Neuron (in vitro differentiated cells): ENCODE results near the gene KCNN4.

ENCODE experiments used
- H2AFZ ChIP-seq: one replicate; pipeline ENCODE4 v1.6.1; 2013; ENCODE audit warnings: low read depth, mild to moderate bottlenecking, inconsistent platforms, low read length, moderate library complexity
- H3K27me3 ChIP-seq: one replicate; pipeline ENCODE4 v1.6.1; 2013; ENCODE audit warnings: low read length; ENCODE audit not compliant: insufficient read depth
- H3K36me3 ChIP-seq: one replicate; pipeline ENCODE4 v1.6.1; 2013; ENCODE audit warnings: low read length; ENCODE audit not compliant: insufficient read depth
- H3K4me1 ChIP-seq: one replicate; pipeline ENCODE4 v1.6.1; 2013; ENCODE audit warnings: low read length; ENCODE audit not compliant: insufficient read depth
- H3K4me3 ChIP-seq: 2 replicates; pipeline ENCODE4 v1.5.1; 2013; ENCODE audit warnings: mild to moderate bottlenecking, low read length, moderate library complexity
- H3K9me3 ChIP-seq: one replicate; pipeline ENCODE4 v1.6.1; 2013; ENCODE audit warnings: low read length

KCNN4 gene

DNA sequence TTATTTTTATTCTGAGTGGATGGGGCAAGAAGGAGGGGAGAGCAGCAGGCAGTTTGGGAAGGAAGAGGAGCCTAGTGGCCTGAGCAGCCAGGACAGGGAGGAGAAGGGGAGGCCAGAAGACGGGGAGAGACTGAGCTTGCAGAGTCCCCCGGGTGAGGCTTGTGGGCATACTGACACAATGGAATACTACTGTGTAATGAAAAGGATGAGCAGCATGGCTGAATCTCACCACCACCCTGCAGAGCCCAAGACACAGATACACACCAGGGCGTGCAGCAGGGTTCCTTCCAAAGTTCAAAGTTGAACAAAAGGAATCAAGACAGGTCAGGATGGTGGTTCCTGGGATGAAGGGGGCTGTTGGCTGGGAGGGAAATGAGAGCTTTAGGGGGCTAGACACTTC is 18.0 kb downstream of the KCNN4 start:
- H3K27me3 ChIP-seq: no peaks in the 10 kb centered on the region
- H3K4me1 ChIP-seq: no peaks in the 10 kb centered on the region
- H3K36me3 ChIP-seq: no peaks in the 10 kb centered on the region
- H2AFZ ChIP-seq: no peak overlapping the region
- no peaks in the 10 kb centered on the region for H3K9me3 ChIP-seq
- no peak overlapping the region for H3K4me3 ChIP-seq

DNA sequence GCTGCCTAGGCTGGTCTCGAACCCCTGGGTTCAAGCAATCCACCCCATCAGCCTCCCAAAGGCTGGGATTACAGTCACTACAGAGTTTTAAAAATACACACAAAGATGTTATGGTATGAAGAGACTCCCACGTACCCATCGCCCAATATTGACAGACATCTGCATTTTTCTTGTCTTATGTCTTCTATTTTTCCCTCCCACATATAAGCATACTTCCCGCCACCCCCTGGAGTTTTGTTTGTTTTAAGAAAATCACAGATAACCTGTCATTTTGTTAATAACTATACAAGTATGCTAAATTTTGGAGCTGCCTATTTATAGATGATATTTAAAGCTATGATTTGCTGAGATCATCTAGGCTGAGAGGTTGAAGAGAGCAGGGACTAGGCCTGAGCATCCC is 19.8 kb downstream of the KCNN4 start:
- H3K4me1 ChIP-seq: no peaks in the 10 kb centered on the region
- H3K27me3 ChIP-seq: no peaks in the 10 kb centered on the region
- no peak overlapping the region for H3K4me3 ChIP-seq
- H2AFZ ChIP-seq: no peak overlapping the region
- no peaks in the 10 kb centered on the region for H3K36me3 ChIP-seq
- H3K9me3 ChIP-seq: no peaks in the 10 kb centered on the region

DNA sequence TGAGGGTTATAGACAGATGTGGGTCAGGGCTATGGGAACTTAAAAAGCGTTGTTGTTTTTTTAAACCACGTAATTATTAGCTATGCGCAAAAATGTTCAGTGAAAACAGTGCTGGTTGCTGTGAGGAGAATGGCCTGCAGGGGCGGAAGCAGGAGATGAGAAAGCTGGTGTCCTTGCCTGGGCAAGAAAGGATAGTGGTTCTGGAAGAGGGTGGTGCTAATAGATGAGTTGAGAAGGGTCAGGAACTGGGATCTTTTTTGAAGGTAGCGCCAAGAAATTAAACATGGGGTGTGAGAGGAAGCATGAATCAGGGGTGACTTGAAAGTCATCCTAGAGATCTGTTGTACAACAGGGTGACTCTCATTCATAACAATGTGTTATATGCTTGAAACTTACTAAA is 21.3 kb downstream of the KCNN4 start:
- H3K36me3 ChIP-seq: no peaks in the 10 kb centered on the region
- H3K4me3 ChIP-seq: no peak overlapping the region
- H3K27me3 ChIP-seq: no peaks in the 10 kb centered on the region
- H3K4me1 ChIP-seq: peaks cover 4% of the 10 kb centered on the region
- no peaks in the 10 kb centered on the region for H3K9me3 ChIP-seq
- H2AFZ ChIP-seq: no peak overlapping the region

DNA sequence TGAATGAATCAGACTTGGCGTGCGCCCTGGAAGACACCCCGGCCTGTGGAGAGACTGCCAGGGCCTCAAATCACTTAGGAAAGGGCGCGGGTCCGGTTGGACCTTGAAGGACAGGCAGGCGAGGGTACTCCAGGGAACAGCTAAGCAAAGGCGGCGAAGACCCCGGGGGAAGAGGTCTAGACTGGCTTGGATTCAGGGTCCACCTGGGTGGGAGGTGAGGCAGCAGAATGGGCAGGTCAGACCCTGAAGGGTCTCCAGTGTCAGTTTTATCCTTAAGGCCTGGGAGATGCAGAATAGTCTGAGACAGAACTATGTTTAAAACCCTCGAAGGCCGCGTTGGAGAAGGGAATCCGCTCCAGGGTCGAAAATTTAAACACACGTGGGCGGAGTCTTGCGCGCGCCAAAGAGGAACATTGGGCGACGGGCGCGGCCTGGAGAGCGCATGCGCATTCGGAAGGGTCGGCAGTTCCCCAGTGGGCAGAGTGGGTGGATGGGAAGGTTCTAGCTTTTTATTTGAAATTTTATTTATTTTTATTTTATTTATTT is 25.4 kb downstream of the KCNN4 start:
- H3K36me3 ChIP-seq: peaks cover 15% of the 10 kb centered on the region
- H3K4me1 ChIP-seq: peaks cover 10% of the 10 kb centered on the region
- H3K4me3 ChIP-seq: peak overlapping the region; percentile 91
- H2AFZ ChIP-seq: peak overlapping the region; percentile 98
- H3K27me3 ChIP-seq: no peaks in the 10 kb centered on the region
- no peaks in the 10 kb centered on the region for H3K9me3 ChIP-seq

DNA sequence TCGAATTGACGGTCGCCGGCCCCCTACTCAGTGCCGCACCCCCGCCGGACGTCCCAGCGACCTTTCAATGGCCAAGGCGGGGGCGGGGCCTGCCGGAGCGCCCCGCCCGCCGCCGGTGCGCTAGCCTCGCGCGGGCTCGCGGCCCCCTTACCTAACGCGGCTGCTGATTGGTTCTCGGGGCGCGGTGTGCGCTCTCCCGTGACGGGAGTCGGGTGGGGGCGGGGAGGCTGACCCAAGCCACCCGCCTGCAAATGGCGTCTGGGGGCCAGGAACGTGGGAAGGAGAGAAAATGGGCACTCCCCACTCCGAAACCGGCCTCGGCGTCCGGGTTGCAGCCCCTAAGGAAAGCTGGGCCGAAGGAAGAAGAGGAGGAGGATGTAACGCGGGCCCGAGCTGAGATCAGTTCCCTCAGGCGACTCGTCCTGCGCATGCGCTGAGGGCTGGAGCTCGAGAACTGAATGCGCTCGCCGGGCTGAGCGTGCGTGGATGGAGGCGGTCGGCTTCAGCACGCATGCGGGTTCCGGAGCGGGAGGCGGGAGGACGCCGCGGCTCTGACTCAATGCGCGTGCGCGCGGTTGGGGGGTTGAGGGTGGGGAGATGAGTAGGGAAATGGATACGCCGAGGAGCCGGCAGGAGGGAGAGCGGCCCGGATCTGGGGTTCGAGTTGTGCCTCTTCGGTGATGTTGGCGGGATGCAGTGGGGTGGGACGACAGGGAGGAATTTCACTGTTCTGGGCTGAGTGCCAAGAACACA is 26.1 kb downstream of the KCNN4 start, which contains the start of gene SMG9:
Gene SMG9 (minus strand): TSS at position 460 of the 753 bp plus-strand sequence. CDS start 4,221 bp downstream, outside the sequence.
- Histone ChIP-seq H3K4me1 (peaks cover 10% of the 10 kb centered on the region), H2AFZ (peak within 1 kb of the TSS; percentile 98), H3K27me3 (no peaks in the 10 kb centered on the region), H3K36me3 (peaks cover 19% of the 10 kb centered on the region), H3K4me3 (peak within 1 kb of the TSS; percentile 91), H3K9me3 (no peaks in the 10 kb centered on the region)

DNA sequence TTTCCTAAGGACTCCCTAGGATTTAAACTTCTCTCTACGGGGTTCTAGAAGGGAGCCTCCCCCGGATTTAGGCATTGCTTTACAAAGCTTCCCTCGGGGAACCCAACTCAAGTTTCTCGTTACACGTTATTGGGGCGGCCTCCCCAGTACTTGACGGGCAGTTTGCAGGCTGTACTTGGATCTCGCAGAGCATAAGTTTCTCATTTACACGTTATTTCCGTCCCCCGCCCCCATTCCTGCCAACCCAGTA is 26.6 kb downstream of the KCNN4 start:
- Histone ChIP-seq H3K36me3 (peaks cover 24% of the 10 kb centered on the region), H3K9me3 (no peaks in the 10 kb centered on the region), H3K4me3 (peak overlapping the region; percentile 91), H2AFZ (peak overlapping the region; percentile 98), H3K4me1 (peaks cover 10% of the 10 kb centered on the region), H3K27me3 (no peaks in the 10 kb centered on the region)

DNA sequence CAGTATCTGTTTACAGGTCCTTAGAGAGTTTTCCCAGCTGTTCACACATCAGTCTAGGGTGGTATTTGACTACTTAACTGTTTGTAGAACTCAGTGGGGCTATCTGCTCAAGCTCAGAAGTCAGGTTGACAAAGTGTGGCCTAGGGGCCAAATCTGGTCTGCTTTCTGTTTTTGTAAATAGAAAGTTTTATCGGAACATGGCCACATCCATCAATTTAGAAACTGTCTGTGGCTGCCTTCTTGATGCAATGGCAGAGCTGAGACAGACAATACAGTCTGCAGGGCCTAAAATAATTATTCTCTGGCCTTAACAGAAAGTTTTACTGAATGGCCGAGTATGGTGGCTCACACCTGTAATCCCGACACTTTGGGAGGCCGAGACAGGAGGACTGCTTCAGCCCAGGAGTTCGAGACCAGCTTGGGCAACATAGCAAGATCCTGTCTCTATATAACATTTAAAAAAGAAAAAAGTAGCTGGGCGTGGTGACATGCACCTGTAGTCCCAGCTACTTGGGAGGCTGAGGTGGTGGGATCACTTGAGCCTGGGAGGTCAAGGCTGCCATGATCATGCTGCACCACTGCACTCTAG is 28.4 kb downstream of the KCNN4 start:
- no peaks in the 10 kb centered on the region for H3K27me3 ChIP-seq
- no peaks in the 10 kb centered on the region for H3K9me3 ChIP-seq
- H3K36me3 ChIP-seq: peaks cover 41% of the 10 kb centered on the region
- H2AFZ ChIP-seq: no peak overlapping the region
- H3K4me1 ChIP-seq: peaks cover 10% of the 10 kb centered on the region
- H3K4me3 ChIP-seq: no peak overlapping the region

DNA sequence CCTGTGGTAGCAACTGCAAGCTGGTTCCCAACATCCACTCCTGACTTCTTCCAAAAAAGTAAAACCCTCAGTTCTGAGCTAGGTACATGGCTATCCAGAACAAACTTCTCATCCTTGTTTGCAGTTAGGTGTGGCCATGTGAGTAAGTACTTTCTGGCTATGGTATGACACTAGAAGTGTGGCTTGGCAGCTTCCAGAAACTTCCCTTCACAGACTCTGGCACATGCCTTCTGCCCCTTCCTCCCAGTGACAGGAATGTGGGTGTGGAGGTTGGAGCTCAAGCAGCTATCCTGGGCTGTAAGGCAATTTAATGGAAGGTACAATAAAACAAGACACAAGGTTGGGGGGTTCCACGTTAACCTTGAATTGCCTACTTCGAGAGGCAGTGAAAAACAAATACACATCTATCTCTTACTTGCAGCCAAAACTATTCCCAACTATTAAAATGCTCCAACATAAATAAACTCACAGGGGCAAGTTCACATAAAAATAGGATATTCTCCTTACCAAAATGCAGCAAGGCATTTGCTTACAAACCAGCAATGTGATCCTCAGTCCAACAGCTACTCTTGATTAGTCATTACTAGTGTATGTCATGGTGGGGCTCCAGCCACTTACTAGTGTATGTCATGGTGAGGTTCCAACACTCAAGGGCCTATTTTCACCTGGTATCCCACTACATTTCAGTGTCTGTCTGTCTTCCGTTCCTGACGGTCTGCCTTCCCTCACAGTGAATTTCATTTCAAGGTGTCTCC is 29.1 kb downstream of the KCNN4 start:
- H3K36me3 ChIP-seq: peaks cover 48% of the 10 kb centered on the region
- H3K27me3 ChIP-seq: no peaks in the 10 kb centered on the region
- H3K9me3 ChIP-seq: no peaks in the 10 kb centered on the region
- no peak overlapping the region for H3K4me3 ChIP-seq
- peaks cover 10% of the 10 kb centered on the region for H3K4me1 ChIP-seq
- H2AFZ ChIP-seq: no peak overlapping the region

DNA sequence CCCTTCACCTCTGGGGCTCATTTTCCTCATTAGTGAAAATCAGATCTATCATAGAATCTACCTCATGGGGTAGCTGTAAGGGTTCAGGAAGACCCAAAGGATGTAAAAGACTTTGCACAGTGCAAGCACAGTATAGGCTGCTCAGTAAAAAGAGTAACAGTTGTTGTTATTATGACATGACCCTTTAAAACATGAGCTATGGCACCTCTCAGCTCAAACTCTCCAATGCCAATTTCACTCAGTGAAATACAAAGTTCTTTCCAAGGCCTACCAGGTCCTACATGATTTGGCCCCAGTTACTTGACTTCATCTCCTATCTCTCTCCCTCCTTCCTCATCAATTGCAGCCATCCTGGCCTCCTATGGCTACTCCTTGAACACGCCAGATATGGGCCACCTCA is 30.9 kb downstream of the KCNN4 start:
- Histone ChIP-seq H3K9me3 (no peaks in the 10 kb centered on the region), H3K36me3 (peaks cover 60% of the 10 kb centered on the region), H3K27me3 (no peaks in the 10 kb centered on the region), H2AFZ (no peak overlapping the region), H3K4me1 (peaks cover 7% of the 10 kb centered on the region), H3K4me3 (no peak overlapping the region)

DNA sequence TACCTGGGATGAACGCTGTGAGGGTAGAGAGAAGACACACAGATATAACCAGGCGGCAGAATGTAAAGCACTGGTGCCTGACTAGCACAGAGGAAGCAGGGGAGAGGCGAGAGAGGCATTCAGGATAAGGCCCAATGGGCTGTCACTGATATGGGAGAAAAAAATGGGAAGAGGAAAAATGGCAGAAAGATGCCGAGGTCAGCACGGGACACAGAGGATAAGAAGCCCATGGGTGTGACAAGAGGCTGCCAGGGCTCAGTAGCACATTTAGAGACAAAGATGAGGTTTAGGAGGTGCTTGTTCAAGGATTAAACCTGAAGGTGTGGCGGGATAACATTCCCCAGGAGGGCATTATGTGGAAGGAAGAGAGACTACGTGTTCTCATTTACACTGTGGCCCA is 31.6 kb downstream of the KCNN4 start:
- Histone ChIP-seq H3K4me3 (no peak overlapping the region), H3K36me3 (peaks cover 67% of the 10 kb centered on the region)

DNA sequence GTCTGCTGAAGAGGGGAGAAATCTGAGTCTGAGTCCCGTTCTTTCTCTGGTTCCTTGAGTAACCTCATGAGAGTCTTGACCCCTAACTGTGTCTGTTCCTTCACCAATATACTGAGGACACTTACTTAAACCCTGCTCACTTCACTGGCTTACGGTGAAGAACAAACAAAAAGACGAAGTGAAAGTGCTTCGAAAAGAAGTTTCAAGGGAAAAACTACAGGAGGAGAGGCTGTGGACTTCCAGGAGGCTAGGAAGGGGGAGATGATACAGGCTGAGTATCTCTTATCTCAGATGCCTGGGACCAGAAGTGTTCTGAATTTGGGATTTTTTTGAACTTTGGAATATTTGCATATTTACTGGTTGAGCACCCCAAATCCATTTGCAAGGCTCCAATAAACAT is 32.1 kb downstream of the KCNN4 start:
- no peak overlapping the region for H2AFZ ChIP-seq
- no peaks in the 10 kb centered on the region for H3K9me3 ChIP-seq
- peaks cover 72% of the 10 kb centered on the region for H3K36me3 ChIP-seq
- peaks cover 2% of the 10 kb centered on the region for H3K4me1 ChIP-seq
- H3K27me3 ChIP-seq: no peaks in the 10 kb centered on the region
- H3K4me3 ChIP-seq: no peak overlapping the region

More for the DNA sequence above, 31.6 kb downstream of the KCNN4 start:
- Histone ChIP-seq H3K9me3 (no peaks in the 10 kb centered on the region), H3K27me3 (no peaks in the 10 kb centered on the region), H3K4me1 (peaks cover 6% of the 10 kb centered on the region), H2AFZ (no peak overlapping the region)

DNA sequence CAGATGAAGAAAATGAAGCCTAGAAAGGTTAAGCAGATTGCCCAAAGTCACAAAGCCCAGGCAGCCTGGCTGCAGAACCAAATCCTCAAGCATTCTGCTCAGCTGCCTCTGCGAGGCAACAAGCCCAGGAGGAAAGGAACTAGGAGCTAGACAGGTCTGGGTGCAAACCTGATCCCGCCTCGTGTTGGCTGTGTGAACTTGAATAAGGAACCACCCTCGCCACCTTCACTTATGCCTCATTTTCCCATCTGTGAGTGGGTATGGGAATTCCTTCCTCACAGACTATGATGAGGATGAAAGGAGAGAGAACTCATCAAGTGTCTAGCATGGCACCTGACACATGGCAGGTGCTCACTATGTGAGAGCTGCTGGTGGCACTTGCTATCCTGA is 32.6 kb downstream of the KCNN4 start:
- Histone ChIP-seq H3K4me1 (no peaks in the 10 kb centered on the region), H3K36me3 (peaks cover 77% of the 10 kb centered on the region), H3K9me3 (no peaks in the 10 kb centered on the region), H3K27me3 (no peaks in the 10 kb centered on the region), H2AFZ (no peak overlapping the region), H3K4me3 (no peak overlapping the region)

DNA sequence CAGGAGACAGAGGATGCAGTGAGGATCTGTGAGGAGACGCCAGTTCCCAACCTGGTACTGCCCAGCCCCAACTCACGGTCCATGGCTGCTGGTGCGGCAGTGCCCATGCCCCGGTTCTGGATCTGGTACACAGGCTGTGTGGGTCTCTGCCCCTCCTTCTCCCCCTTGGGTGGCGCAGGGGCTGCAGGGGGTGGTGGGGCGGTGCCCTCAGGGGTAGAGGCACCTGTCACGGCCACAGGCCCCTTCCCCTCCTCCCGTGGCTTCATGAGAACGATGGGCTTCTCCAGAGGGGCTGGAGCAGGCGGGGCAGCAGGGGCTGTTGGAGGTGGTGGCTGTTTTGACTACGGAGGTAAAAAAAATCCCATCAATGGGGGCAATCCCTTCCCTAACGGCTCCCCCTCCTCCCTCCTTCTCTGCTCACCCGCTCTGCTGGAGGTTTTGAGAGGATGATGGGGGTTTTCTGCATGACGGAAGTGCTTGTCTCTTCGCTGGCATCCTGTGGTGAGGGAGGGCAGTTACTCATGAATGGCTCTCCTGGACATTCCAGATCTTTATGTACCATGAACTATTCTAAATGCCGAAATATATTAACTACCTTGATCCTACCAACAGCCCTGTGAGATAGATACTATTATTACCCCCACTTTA is 33.1 kb downstream of the KCNN4 start:
- H3K4me3 ChIP-seq: no peak overlapping the region
- peaks cover 79% of the 10 kb centered on the region for H3K36me3 ChIP-seq
- H3K9me3 ChIP-seq: no peaks in the 10 kb centered on the region
- H3K27me3 ChIP-seq: no peaks in the 10 kb centered on the region
- no peak overlapping the region for H2AFZ ChIP-seq
- no peaks in the 10 kb centered on the region for H3K4me1 ChIP-seq
